ENCODE data around the gene LGALS12. TPM values are rescaled to one million over a fixed set of nuclear protein-coding genes. Genes with fewer than 3 reads are reported as not detected.

Gene LGALS12
- total RNA-seq, 1 donor: not detected

DNA sequence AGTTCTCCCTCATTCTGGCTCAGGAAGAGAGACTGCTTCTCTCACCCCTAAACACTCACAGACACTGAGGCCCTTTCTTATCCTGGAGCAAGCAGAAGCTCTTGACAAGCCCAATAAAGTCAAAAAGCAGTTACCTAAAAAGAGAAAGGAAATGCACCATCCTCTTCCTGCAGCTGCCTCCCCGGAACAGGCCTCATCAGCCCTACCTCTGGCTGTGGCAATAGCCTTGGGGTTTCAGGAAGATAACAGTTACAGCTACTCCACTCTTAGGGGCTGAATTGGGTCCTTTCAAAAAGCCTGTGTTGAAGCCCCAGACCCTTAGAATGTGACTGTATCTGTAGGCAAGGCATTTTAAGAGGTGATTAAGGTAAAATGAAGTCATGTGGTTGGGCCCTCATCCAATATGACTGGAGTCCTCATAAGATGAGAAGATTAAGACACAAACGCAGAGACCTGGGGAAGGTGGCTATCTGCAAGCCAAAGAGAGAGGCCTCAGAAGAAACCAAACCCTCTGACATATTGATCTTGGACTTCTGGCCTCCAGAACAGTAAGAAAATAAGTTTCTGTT is 3.5 kb upstream of the LGALS12 start:
- TF ChIP-seq, protein P1, sequence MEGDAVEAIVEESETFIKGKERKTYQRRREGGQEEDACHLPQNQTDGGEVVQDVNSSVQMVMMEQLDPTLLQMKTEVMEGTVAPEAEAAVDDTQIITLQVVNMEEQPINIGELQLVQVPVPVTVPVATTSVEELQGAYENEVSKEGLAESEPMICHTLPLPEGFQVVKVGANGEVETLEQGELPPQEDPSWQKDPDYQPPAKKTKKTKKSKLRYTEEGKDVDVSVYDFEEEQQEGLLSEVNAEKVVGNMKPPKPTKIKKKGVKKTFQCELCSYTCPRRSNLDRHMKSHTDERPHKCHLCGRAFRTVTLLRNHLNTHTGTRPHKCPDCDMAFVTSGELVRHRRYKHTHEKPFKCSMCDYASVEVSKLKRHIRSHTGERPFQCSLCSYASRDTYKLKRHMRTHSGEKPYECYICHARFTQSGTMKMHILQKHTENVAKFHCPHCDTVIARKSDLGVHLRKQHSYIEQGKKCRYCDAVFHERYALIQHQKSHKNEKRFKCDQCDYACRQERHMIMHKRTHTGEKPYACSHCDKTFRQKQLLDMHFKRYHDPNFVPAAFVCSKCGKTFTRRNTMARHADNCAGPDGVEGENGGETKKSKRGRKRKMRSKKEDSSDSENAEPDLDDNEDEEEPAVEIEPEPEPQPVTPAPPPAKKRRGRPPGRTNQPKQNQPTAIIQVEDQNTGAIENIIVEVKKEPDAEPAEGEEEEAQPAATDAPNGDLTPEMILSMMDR (IDR thresholded peaks at IDR 0.05; ENCODE audit: insufficient read depth, low read depth, low read length): no peak
- H3K4me3 ChIP-seq (ENCODE audit: low read depth, low read length): no peak overlapping the region
- no peak for DNase-seq (ENCODE audit: low read depth)

DNA sequence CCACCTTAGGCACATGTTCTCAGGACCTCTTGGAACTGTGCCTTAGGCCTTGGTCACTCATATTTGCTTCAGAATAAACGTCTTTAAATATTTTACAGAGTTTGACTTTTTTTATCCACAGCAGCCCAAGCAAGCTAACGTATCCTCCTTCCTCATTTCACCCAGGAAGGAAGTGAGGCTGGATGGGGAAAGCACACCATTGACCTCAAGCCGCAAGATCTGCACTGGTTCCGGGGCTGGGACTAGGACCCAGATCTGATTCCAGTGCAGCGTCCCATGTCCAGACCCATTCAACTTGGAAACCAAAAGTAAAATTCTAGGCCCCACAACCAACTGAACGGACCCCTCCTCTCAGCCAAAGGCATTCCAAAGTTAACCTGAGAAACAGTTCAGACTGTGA is 2.4 kb upstream of the LGALS12 start:
- no peak for DNase-seq (ENCODE audit: low read depth)
- TF ChIP-seq, protein P1 (IDR thresholded peaks at IDR 0.05; ENCODE audit: insufficient read depth, low read depth, low read length): no peak
- no peak overlapping the region for H3K4me3 ChIP-seq (ENCODE audit: low read depth, low read length)

DNA sequence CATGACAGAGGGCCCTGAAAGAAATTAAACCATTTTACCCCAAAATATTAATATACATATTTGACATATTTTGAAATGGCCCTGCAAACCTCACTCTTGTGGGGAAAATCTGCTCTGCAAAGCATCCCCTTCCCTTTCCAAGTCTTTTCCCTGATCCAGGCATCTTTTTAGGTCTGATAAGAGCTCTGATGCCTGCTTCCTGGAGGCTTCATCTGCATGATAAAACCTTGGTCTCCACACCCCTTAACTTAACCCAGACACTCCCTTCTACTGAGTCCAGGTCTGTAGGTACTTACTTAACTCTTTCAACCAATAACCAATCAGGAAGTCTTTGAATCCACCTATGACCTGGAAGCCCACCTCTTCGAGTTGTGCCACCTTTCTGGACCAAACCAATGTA is 1.8 kb upstream of the LGALS12 start:
- TF ChIP-seq, protein P1 (IDR thresholded peaks at IDR 0.05; ENCODE audit: insufficient read depth, low read depth, low read length): no peak
- DNase-seq (ENCODE audit: low read depth): no peak
- no peak overlapping the region for H3K4me3 ChIP-seq (ENCODE audit: low read depth, low read length)

DNA sequence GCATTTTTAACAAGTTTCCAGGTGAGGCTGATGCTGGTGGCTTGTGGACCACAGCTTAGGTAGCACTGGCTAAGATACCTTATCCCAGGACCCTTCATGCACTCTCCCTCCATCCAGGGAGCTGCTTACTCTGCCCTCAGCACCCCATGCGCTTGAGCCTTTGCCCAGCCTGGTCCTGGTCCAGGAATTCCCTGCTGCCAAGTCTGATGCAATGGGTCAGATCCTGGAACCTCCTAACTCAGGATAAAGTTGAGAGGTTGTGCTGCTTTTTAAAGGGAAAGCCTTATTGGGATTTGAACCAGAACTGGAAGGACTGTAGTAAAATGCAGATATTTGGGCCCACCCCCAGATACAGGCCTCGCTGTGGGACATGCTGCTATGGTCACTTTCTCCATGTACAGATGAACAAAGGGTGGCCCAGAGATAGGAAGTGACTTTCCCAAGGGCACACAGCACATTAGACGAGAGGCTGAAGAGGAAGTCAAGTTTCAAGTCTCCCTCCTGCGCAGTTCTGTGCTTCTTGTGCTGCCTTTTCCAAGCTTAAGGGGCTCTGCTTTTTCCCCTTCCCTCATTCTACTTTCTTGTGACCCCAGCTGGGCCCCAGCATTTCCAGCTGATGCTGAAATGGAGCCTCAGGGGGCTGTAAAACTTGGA is 824 bp upstream of the LGALS12 start:
- H3K4me3 ChIP-seq (ENCODE audit: low read depth, low read length): no peak overlapping the region
- no peak for DNase-seq (ENCODE audit: low read depth)
- TF ChIP-seq, protein P1 (IDR thresholded peaks at IDR 0.05; ENCODE audit: insufficient read depth, low read depth, low read length): no peak

GRCh38 chr11:63506876-63507275 is 992 bp downstream of the LGALS12 start:
- no peak for DNase-seq (ENCODE audit: low read depth)
- TF ChIP-seq, protein P1 (IDR thresholded peaks at IDR 0.05; ENCODE audit: insufficient read depth, low read depth, low read length): no peak
- no peak overlapping the region for H3K4me3 ChIP-seq (ENCODE audit: low read depth, low read length)

GRCh38 chr11:63507511-63507910 is 1.6 kb downstream of the LGALS12 start:
- TF ChIP-seq, protein P1 (IDR thresholded peaks at IDR 0.05; ENCODE audit: insufficient read depth, low read depth, low read length): no peak
- DNase-seq (ENCODE audit: low read depth): no peak
- no peak overlapping the region for H3K4me3 ChIP-seq (ENCODE audit: low read depth, low read length)

DNA sequence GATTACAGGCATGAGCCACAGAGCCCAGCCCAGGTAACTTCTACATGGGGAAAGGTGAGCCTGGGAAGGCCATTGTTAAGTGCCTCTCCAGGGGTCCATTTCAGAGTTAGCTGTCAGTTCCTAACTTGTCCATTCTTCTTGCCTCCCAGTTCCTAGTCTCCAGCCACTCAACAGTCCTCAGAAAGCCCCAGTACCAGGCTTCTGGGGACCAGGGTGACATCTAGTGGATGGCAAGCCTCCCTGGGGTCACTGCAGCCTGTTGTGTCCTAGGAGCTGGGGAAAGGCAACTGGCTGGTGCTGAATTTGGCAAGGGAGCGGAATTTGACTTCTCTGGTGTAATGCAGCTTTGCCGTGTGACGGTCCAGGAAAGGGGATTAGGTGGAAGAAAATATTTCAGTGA is 2.1 kb downstream of the LGALS12 start:
- TF ChIP-seq, protein P1 (IDR thresholded peaks at IDR 0.05; ENCODE audit: insufficient read depth, low read depth, low read length): peak; percentile 40

More for the DNA sequence above, 2.1 kb downstream of the LGALS12 start:
- DNase-seq (ENCODE audit: low read depth): peak; percentile 33
- H3K4me3 ChIP-seq (ENCODE audit: low read depth, low read length): no peak overlapping the region
